ENCODE results near the gene VPS35L.
"Not testable (repeated sequence)": the region's sequence is repeated elsewhere in the genome, so short reads cannot be mapped to it uniquely, and the experiment has no call there.

VPS35L gene

DNA sequence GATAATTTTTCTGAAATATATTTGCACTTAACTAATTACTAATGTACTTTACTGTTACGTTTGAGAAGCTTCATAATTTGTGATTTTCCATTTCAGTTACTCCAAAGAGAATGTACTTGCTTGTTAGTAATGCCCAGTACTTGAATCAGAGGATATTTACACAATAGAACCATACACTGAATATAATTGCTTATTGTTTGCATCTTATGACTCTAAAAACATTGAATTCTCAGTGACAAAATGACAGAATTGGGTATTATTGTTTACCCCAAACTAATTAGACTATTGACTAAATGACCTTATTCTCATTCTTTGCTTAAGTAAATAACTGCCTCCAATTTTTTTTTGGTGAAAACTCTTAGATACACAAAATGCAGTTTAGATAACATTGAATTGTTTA lies 22.9 kb upstream of the VPS35L start:
- no peak for ATAC-seq

DNA sequence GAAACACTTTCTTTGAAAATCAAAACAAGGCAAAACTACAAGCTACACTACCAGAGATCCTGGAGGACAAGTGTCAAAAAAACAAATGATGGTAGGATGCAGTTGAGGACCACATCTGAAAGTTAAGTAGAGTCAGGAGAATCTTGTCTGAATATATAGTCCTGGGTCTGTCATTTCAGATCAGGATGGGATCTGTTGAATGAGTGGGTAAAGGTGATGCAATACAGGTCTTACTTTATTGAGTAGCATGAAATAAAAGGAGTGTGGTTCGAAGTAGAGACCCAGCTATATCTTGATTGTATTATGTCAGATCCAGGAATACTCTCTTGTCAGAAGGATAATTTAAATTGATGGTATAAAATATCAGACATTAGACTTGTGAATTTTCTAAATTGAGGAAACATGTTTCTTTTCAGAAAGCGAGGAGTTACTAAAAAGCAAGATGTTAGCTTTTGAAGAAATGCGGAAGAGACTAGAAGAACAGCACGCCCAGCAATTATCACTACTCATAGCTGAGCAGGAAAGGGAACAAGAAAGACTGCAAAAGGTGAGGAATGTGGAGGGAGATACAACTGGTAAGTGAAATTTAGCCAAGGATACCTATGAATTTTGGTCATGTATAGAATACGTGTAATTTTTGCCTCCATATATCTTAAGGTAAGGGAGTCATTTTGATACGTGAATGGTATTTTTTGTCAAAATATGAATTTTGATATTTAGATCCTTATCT lies 15.1 kb upstream of the VPS35L start:
- ATAC-seq: no peak

GRCh38 chr16:19542138-19542821 lies 13.2 kb upstream of the VPS35L start:
- ATAC-seq: no peak

GRCh38 chr16:19543278-19543996 lies 12.1 kb upstream of the VPS35L start:
- ATAC-seq: not testable (repeated sequence)

DNA sequence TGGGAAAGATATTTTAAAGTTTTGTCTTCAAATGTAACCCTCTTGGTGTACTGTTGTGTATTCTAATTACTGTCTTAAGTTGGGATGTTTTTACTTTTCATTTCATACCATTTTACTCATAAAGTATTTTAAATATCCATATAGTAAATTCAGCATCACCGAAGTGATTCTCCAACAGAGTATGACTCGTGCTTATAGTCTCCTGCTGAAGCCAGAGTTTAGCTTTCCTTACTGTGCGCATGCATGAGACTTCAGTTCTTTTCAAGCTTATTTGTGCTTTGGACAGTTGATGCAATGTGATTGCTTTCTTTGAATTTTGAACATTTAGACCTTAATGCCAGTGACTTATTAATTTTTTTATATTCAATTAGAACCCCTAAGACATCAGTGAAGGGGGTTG lies 7.4 kb upstream of the VPS35L start:
- ATAC-seq: no peak

DNA sequence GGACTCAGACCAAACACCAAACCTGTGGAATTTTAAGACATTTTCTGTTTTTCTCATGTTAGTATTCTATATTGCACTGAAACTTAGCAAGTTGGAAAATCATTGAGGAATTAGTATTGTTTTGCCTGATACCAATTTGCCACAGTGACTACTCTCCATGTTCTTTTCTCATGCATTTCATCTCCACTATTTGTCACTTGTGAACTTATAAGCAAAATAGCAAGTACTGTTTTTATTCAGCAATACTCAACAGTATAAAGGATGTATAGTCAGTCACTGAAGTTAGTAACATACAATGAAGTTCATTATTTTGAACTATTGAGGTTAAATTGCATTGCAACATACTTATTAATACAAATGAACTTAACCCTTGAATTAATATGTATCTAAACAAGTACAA lies 5.8 kb upstream of the VPS35L start:
- ATAC-seq: no peak

- no peak for ATAC-seq
Measured at GRCh38 chr16:19555938-19556771, 652 bp downstream of the VPS35L start.

DNA sequence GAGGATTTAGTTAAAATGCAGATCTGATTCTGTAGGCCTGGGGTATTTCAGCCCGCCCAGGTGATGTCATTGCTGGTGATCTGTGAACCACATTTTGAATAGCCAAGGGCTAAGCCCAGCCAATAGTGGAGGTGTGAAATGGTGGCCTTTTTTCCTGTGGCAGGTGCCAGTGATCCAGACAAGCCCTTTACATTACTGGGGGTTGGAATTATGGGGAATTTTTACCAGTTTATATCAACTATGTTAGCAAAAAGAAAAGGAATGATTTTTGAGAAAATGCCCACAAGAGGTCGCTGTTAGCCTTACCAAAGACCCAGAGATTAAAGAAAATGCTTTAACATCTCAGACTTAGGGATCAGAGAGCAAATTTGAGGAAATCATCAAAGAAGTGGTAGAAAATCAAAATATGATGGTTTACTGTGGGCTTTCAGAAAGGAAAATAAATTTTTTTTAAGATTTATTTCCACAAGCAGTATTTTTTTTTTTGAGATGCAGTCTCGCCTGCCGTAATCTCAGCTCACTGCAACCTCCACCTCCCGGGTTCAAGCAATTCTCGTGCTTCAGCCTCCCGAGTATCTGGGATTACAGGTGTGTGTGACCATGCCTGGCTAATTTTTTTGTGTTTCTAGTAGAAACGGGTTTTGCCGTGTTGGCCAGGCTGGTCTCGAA lies 3.9 kb downstream of the VPS35L start:
- no peak for ATAC-seq

- ATAC-seq: no peak
Measured at GRCh38 chr16:19560078-19560477, 4.6 kb downstream of the VPS35L start.

- no peak for ATAC-seq
Measured at GRCh38 chr16:19563377-19563776, 7.9 kb downstream of the VPS35L start.

- no peak for ATAC-seq
Measured at GRCh38 chr16:19566362-19566761, 10.9 kb downstream of the VPS35L start.

GRCh38 chr16:19567560-19567959 lies 12.1 kb downstream of the VPS35L start:
- no peak for ATAC-seq

GRCh38 chr16:19573997-19574396 lies 18.5 kb downstream of the VPS35L start:
- ATAC-seq: no peak

DNA sequence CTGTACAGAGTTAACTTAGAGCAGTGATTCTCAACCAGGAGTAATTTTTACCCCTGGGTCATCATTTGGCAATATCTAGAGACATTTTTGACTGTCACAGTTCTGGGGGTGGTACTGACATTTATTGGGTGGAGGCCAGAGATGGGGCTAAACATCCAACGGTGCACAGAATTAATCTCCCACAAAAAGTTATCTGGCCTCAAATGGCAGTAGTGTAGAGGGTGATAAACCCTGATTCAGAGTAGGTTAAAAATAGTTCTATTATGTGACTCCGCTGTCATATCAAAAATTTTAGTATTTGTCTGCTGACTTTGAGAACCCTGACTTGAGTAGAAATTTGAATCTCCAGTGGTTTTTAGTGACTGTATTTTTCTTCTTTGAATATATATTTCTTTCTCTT lies 19.1 kb downstream of the VPS35L start:
- no peak for ATAC-seq

DNA sequence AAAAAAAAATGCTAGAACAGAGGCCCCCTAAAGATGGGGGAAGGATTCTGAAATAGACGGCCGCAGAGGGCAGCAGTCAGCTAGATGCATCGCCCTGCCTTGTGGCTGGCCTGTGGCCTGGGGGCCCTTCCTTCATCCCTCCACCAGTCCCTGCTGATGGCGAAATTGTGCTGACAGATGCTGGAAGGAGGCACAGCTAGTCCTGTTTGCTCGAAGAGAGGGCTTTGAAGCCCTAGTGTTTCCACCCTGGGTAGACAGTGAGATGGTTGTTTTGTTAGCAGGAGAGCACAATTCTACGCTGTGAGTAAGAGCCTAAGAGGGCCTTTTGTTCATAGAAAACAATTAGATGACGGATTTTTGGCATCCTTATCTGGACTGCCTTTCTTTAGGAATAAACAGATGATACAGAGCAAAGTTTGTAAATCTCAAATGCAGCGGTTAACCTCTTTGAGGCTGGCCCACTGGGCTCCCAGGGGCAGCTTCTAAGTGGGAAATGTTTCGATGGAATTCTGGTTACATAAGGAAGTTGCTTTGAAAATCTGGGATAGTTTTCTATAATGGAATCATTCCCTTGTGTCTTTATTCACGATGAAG lies 23.0 kb downstream of the VPS35L start:
- no peak for ATAC-seq

- ATAC-seq: no peak
Measured at GRCh38 chr16:19582050-19582831, 26.7 kb downstream of the VPS35L start.

DNA sequence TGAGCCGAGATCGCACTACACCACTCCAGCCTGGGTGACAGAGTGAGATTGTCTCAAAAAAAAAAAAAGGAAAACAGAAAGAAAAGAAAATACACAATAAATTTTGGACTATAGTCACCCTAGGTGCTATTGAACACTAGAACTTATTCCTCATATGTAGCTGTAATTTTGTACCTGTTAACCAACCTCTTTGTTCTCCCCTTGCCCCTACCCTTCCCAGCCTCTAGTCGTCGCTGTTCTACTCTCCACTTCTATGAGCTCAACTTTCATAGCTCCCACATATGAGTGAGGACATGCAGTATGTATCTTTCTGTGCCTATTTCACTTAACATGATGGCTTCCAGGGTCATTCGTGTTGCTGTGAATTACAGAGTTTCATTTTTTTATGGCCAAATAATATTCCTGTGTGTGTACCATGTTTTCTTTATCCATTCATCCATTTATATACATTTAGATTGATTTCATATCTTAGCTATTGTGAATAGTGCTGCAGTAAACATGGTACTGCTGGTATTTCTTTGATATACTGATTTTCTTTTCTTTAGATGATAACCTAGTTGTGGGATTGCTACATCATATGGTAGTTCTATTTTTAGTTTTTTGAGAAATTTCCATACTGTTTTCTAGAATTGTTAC lies 28.3 kb downstream of the VPS35L start:
- peak in 1 of 2 donors; percentile 60 for ATAC-seq

- peak in 1 of 2 donors; percentile 40 for ATAC-seq
Measured at GRCh38 chr16:19588661-19589060, 33.2 kb downstream of the VPS35L start.

DNA sequence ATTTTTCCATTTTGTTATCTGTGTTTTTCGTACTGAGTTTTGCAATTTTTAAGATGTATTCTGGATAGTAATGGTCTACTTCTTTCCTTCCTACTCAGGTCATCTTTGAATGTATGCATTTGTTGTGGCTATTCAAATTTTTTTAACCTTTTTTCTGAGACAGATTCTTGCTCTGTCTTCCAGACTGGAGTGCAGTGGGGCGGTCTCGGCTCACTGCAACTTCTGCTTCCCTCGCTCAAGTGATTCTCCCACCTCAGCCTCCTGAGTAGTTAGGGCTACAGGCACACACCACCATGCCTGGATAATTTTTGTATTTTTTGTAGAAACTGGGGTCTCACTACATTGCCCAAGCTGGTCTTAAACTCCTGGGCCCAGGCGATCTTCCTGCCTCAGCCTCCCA lies 33.6 kb downstream of the VPS35L start:
- ATAC-seq: no peak

GRCh38 chr16:19589771-19590302 lies 34.3 kb downstream of the VPS35L start:
- ATAC-seq: no peak
